HFF-Myc (cell line): ENCODE data around the gene RMDN3.

Experiments used
- DNase-seq: peaks from one replicate; pipeline ENCODE4 v3.0.0-alpha.2; 2011; ENCODE audit warnings: low read depth; ENCODE audit errors: extremely low read depth
- H3K4me3 ChIP-seq: replicated peaks from 2 replicates; pipeline ENCODE4 v1.5.1; 2011; ENCODE audit warnings: low read depth, mild to moderate bottlenecking, control low read depth, low read length
- TF ChIP-seq, protein P1 (sequence below): IDR thresholded peaks from 2 replicates; pipeline ENCODE4 v1.5.1; 2012; ENCODE audit warnings: mild to moderate bottlenecking, low read depth, low read length, control low read depth; ENCODE audit errors: missing control alignments

RMDN3 gene

DNA sequence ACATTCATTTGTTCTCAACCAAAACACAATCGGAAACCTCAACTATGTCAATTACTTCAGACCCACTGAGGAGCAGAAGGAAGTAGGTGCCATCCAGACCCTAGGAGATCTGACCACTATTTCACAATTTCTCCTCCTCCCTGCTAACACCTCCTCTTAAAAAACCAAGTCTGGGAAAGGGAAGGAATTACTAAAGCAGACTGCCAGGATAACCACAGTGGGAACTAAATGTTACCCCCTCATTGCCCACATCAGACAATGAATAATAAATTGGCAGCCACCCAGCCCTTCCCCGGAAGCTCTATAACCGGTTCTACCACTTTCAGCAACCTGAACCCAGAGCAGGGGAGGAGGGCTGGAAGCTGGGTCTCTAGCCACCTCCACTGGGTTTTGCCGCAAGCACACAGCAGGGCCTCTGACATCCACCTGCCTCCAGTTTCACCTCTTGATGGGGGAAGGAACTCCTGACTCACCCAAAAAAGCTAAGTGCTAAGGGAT is 32.3 kb upstream of the RMDN3 start:
- no peak for DNase-seq
- TF ChIP-seq, protein P1, sequence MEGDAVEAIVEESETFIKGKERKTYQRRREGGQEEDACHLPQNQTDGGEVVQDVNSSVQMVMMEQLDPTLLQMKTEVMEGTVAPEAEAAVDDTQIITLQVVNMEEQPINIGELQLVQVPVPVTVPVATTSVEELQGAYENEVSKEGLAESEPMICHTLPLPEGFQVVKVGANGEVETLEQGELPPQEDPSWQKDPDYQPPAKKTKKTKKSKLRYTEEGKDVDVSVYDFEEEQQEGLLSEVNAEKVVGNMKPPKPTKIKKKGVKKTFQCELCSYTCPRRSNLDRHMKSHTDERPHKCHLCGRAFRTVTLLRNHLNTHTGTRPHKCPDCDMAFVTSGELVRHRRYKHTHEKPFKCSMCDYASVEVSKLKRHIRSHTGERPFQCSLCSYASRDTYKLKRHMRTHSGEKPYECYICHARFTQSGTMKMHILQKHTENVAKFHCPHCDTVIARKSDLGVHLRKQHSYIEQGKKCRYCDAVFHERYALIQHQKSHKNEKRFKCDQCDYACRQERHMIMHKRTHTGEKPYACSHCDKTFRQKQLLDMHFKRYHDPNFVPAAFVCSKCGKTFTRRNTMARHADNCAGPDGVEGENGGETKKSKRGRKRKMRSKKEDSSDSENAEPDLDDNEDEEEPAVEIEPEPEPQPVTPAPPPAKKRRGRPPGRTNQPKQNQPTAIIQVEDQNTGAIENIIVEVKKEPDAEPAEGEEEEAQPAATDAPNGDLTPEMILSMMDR, result no peak
- no peak overlapping the region for H3K4me3 ChIP-seq

DNA sequence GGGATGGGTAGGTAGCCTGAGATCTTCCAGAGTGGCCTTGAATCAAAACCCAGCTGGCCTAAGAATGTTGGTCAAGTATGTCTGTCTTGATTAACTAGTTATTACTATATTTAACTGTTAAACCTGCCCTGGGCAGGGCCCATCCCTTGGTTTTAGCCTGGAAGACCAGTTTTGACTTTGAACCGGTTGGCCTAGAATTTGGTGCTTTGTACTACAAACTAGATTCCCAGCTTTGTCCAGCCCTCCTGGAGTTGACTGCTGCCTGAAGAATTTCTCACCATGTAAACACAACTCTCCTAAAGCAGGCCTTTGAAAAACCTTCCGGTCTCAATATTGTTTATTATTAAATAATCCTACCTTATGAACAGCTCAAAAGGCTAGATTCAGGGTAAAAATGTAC is 30.8 kb upstream of the RMDN3 start:
- H3K4me3 ChIP-seq, result no peak overlapping the region
- TF ChIP-seq, protein P1, result no peak
- DNase-seq, result no peak

DNA sequence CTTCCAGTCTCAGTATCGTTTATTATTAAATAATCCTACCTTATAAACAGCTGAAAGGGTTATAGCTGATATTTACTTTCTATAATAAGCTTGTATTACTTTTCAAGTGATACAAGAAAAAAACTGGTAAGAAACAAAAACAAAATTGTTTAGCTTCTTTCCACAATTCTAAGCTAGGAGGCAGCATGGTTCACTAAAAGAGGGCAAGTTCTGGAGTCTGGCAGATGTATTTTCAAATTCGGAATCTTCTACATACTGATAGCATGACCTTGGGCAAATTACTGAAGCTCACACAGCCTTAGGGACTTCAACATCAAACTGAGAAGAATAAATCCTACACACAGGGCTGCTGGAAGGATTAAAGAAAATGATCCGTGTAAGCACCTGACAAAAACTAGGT is 30.1 kb upstream of the RMDN3 start:
- TF ChIP-seq, protein P1, result no peak
- no peak for DNase-seq
- no peak overlapping the region for H3K4me3 ChIP-seq

DNA sequence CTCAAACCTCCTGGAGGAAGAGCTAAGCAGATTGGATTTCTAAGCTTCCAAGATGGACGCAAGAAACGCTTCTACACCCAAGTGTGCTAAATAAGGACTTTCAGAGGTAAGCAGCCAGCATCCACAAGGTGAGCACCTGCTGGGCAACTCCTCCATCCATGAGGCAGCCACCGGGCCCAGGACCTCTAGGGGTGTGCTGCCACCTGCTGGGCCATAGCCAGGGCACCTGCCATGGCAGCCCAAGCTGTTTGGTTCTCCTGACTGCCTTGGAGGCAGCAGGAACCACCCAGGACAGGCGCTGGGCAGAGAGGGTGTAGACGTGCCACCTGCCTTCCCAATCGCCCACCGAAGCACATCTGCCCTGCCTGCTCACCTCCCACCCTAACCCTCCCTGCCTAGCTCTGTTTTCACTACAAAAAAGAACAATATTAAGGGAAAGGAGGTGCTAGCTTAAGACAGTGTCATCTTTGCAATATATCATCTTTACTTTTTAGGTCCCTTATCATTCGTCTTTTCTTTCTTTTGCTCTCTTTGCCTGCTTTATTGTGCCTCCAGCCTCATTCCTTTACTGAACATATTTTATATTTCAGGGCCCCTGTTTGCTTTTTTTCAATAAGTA is 27.7 kb upstream of the RMDN3 start:
- H3K4me3 ChIP-seq, result no peak overlapping the region
- DNase-seq, result no peak
- TF ChIP-seq, protein P1, result peak; percentile 56

DNA sequence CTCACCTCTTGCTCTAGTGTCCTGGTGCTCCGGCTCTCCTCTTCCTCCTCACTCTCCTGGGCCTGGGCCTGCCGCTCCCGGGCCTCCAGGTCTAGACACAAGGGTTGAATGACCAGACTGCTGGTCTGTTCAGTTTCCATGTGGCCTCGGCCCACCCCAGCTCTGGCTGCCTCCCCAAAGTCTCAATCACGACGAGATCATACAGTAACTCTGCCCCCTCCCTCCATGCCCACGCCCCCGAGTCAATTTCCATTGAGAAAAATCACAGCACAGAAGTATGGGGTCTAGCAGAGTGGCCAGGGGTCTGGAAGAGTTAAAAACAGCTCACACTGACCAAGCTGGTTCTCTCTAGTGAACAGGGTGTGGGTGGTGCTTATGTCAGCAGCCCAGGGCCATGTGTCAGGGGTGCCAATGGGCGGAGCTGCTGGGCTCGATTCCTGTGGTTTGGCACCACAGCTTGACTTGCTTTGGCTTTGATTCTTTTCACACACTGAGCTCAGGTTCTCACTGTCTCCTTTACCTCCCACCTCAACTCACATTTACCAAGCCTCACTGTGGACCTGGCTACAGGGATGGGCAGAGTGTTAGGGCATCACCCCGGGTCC is 21.6 kb upstream of the RMDN3 start:
- TF ChIP-seq, protein P1, result no peak
- H3K4me3 ChIP-seq, result no peak overlapping the region
- DNase-seq, result no peak

DNA sequence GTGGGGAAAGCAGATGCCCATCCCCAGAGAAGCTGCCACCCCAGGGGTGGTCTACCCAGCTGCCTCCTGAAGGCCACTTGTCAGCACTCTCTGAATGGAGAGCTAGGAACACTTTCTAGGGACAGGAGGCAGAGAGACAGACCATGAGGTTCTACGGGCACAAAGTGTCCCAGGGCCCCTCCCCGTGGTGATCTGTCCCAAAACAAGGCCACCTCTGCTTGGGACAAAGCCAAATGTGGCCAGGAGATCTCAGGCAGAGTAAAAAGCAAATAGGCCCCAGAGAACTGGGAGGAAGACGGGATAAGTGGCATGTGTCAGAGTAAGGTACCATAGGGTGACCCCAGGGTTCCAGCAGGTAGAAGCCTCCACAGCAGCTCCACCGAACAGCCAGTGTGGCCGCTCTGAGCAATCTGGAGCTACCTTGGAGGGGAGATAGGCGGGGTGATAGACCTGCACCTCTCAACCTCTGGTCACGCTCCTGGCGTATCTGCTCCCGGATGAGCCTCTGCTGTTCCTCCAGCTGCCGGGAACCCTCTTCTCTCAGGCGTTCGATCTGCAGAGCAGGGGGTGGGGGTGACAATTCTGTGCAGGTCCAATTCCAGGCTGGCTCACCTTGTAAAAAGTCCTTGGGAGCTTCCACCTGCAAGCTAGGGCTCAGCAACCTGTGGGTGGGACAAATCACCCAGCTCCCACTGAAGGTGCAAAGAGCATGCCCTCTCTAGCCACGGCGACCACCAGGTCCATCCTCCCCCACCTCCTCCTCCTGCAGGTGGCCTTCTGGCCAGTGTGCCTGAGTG is 20.9 kb upstream of the RMDN3 start:
- no peak overlapping the region for H3K4me3 ChIP-seq
- TF ChIP-seq, protein P1, result no peak
- DNase-seq, result no peak
